OCI-LY3 (cell line): ENCODE measurements around the gene TMEM123.

ENCODE experiments used
- H2AFZ ChIP-seq: fragments of 200-600, 300-600 bp; shearing (Covaris generic); 2 replicates; pipeline ENCODE4 v1.6.0; 2014; ENCODE audit warnings: antibody characterized with exemption, low read depth, low read length
- H3K27ac ChIP-seq: fragments of 200-600, 300-600 bp; sonication (generic); 2 replicates; pipeline ENCODE4 v1.5.1; 2014; ENCODE audit warnings: mild to moderate bottlenecking, low read length, moderate library complexity, mixed read lengths
- H3K27me3 ChIP-seq: fragments of 200-600, 300-600 bp; sonication (generic); 2 replicates; pipeline ENCODE4 v1.6.1; 2014; ENCODE audit warnings: low read depth, low read length, mixed read lengths
- H3K36me3 ChIP-seq: fragments of 200-600, 300-600 bp; sonication (generic); replicated peaks from 2 replicates; pipeline ENCODE3; 2014; ENCODE audit warnings: low read depth, low read length, mixed read lengths
- H3K4me1 ChIP-seq: fragments of 300-600, 200-600 bp; sonication (generic); 2 replicates; pipeline ENCODE4 v1.6.1; 2014; ENCODE audit warnings: low read length, mixed read lengths
- H3K4me2 ChIP-seq: fragments of 200-600, 300-600 bp; sonication (generic); 2 replicates; pipeline ENCODE4 v1.6.1; 2014; ENCODE audit warnings: low read length, mixed read lengths
- H3K4me3 ChIP-seq: fragments of 300-600, 200-600 bp; sonication (generic); 2 replicates; pipeline ENCODE4 v1.5.1; 2014; ENCODE audit warnings: antibody characterized with exemption, mild to moderate bottlenecking, low read length, moderate library complexity
- H3K79me2 ChIP-seq: fragments of 300-600, 200-600 bp; shearing (Covaris generic); 2 replicates; pipeline ENCODE4 v1.6.1; 2014; ENCODE audit warnings: mild to moderate bottlenecking, low read length, mixed read lengths
- H3K9ac ChIP-seq: fragments of 300-600, 200-600 bp; shearing (Covaris generic); 2 replicates; pipeline ENCODE4 v1.6.0; 2014; ENCODE audit warnings: mild to moderate bottlenecking, low read length, moderate library complexity
- H3K9me3 ChIP-seq: fragments of 200-600, 300-600 bp; shearing (Covaris generic); 2 replicates; pipeline ENCODE4 v1.6.1; 2014; ENCODE audit warnings: low read length, mixed read lengths; ENCODE audit not compliant: insufficient read depth
- H4K20me1 ChIP-seq: fragments of 200-600, 300-600 bp; sonication (generic); 2 replicates; pipeline ENCODE4 v1.6.1; 2016; ENCODE audit warnings: low read length, mixed read lengths; ENCODE audit not compliant: insufficient read depth
- EZH2phosphoT487 ChIP-seq: fragments of 200-600 bp; shearing (Covaris generic); IDR thresholded peaks from 2 replicates; pipeline ENCODE4 v1.6.1; 2018; ENCODE audit warnings: antibody characterized with exemption, mixed run types, low read depth
- TF ChIP-seq, protein P1 (sequence below): fragments of 200-600, 300-600 bp; sonication (generic); IDR thresholded peaks from 2 replicates; pipeline ENCODE4 v1.5.1; 2014; ENCODE audit warnings: antibody characterized with exemption, low read length, low read depth

Gene TMEM123

DNA sequence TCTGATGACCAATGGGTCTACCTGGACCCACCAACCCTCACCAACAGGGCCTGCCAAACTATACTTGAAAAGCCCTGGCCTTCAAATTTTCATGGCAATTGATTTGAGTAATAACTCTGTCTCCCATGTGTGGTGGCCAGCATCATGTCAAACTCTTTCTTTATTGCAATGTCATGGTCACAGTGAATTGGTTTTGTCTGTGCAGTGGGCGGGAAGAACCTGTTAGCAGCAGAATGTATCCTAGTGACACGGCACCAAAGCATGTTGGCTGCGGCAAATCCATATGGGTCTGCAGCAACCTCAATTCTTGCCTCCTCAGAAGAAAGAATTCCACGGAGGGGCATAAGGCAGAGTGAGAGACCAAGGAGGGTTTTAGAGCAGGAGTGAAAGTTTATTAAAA is 19.6 kb upstream of the TMEM123 start:
- no peak overlapping the region for H3K9ac ChIP-seq
- no peak overlapping the region for H3K4me2 ChIP-seq
- H2AFZ ChIP-seq, result no peak overlapping the region
- H3K27me3 ChIP-seq, result peaks cover 14% of the 10 kb centered on the region
- H4K20me1 ChIP-seq, result no peaks in the 10 kb centered on the region
- H3K27ac ChIP-seq, result no peak overlapping the region
- TF ChIP-seq, protein P1, sequence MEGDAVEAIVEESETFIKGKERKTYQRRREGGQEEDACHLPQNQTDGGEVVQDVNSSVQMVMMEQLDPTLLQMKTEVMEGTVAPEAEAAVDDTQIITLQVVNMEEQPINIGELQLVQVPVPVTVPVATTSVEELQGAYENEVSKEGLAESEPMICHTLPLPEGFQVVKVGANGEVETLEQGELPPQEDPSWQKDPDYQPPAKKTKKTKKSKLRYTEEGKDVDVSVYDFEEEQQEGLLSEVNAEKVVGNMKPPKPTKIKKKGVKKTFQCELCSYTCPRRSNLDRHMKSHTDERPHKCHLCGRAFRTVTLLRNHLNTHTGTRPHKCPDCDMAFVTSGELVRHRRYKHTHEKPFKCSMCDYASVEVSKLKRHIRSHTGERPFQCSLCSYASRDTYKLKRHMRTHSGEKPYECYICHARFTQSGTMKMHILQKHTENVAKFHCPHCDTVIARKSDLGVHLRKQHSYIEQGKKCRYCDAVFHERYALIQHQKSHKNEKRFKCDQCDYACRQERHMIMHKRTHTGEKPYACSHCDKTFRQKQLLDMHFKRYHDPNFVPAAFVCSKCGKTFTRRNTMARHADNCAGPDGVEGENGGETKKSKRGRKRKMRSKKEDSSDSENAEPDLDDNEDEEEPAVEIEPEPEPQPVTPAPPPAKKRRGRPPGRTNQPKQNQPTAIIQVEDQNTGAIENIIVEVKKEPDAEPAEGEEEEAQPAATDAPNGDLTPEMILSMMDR, result no peak
- TF ChIP-seq EZH2phosphoT487, result no peak
- H3K36me3 ChIP-seq, result no peaks in the 10 kb centered on the region
- H3K4me1 ChIP-seq, result peaks cover 50% of the 10 kb centered on the region
- H3K9me3 ChIP-seq, result peaks cover 5% of the 10 kb centered on the region; the same call in 1 of the 2 replicates
- no peak overlapping the region for H3K4me3 ChIP-seq
- no peaks in the 10 kb centered on the region for H3K79me2 ChIP-seq

DNA sequence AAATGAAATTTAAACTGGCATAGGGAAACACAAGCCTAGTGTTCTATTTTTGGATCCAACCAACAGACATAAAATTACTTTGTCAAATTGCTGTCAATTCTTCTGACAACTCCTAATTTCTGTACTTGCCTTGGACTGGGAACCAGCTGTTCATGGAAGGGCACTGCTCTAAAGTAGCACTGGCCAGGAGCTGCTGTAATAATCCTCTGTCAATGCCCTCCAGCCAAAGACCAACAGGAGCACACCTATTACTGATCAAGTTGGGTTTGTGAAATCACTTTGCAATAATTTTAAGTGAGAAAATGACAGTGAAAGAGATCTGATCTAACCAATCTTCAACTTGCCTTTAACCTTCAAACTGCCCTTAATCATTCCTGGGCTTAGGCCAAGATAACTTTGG is 18.9 kb upstream of the TMEM123 start:
- Histone ChIP-seq H3K27ac (no peak overlapping the region), H3K4me3 (no peak overlapping the region), H3K9me3 (peaks cover 5% of the 10 kb centered on the region; the same call in 1 of the 2 replicates), H3K9ac (no peak overlapping the region), H3K4me2 (no peak overlapping the region), H3K36me3 (no peaks in the 10 kb centered on the region), H3K4me1 (peaks cover 43% of the 10 kb centered on the region), H4K20me1 (no peaks in the 10 kb centered on the region), H2AFZ (no peak overlapping the region), H3K27me3 (peaks cover 14% of the 10 kb centered on the region), H3K79me2 (no peaks in the 10 kb centered on the region)
- no peak for TF ChIP-seq EZH2phosphoT487

- Histone ChIP-seq H4K20me1 (no peaks in the 10 kb centered on the region), H3K27ac (no peak overlapping the region), H3K36me3 (no peaks in the 10 kb centered on the region), H3K79me2 (no peaks in the 10 kb centered on the region), H3K4me2 (no peak overlapping the region), H3K9ac (no peak overlapping the region), H3K4me1 (peaks cover 35% of the 10 kb centered on the region), H3K4me3 (no peak overlapping the region), H2AFZ (no peak overlapping the region), H3K9me3 (peaks cover 5% of the 10 kb centered on the region; the same call in 1 of the 2 replicates), H3K27me3 (peaks cover 14% of the 10 kb centered on the region)
- TF ChIP-seq, protein P1, result no peak
- TF ChIP-seq EZH2phosphoT487, result no peak
Measured at GRCh38 chr11:102470251-102470650, 17.7 kb upstream of the TMEM123 start.

DNA sequence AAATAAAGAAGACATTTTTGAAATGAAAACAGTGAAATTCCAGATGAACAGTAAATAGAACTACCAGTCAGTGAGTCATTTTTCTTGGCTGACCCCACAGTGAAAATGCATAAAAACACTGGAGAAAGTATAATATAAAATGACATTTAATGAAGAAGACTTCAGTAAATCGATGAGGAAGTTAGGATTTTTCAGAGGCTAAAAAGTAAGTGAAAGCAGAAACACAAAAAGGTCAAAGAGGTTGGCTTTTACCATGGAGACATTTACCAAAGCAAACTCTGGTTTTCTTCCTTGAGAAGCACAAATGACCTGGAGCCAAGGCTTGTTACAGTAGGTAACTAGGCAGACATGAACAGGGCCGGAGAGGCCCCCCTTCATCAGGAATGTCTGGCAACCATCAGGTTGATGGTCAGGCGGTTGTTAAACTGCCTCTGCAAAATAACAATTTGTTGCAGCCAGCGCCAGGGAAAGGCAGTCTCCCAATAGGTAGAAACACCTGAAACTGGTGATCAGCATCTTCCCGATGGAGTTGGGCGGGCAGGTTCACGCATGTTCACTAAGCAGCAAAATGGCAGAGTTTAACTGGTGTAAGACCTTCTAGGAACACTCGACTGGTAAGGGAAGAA is 16.7 kb upstream of the TMEM123 start:
- Histone ChIP-seq H3K27ac (no peak overlapping the region), H3K4me3 (no peak overlapping the region), H3K4me1 (peaks cover 33% of the 10 kb centered on the region), H3K4me2 (no peak overlapping the region), H3K27me3 (peaks cover 14% of the 10 kb centered on the region), H4K20me1 (no peaks in the 10 kb centered on the region), H3K79me2 (no peaks in the 10 kb centered on the region), H2AFZ (no peak overlapping the region), H3K9me3 (peaks cover 5% of the 10 kb centered on the region; the same call in 1 of the 2 replicates), H3K9ac (no peak overlapping the region), H3K36me3 (no peaks in the 10 kb centered on the region)
- no peak for TF ChIP-seq EZH2phosphoT487
- TF ChIP-seq, protein P1, result no peak
